Activated CD8-positive, alpha-beta memory T cell treated with anti-CD3 and anti-CD28 coated beads for 24 hours (primary cell): ENCODE measurements around the gene GFI1.
"Not testable (repeated sequence)": the region's sequence is repeated elsewhere in the genome, so short reads cannot be mapped to it uniquely, and the experiment has no call there.

Experiments used
- DNase-seq: peaks from one replicate; pipeline ENCODE4 v3.0.0-alpha.2; 2020

The GFI1 gene

DNA sequence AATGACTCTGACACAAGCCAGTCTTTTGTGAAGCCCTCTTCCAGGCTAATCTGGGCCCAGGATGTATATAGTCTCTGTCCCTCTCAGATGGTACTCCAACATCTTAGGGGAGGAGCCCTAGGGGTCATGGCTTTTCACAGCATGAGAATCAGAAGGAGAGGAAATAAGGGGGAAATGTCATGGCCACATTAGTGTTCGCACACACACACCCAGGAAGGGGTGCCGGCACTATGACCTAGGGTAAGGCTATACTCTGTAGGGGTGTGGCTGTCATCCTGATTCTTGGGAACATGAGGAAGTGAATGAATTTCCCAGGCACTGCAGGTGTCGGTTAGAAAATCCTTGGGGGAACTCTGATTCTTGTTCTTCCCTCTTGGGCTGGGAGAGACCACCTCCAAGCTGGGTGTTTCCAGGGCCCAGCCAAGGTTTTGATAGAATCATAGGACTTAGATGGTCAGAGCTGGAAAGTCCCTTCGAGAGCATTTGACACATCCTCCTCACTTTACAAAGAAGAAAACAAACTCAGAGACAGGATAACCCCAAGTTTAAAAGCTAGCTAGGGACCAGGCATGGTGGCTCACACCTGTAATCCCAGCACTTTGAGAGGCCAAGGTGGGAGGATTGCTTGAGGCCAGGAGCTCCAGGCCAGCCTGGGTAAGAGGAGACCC lies 22.0 kb downstream of the GFI1 start:
- no peak for DNase-seq

- no peak for DNase-seq
These were observed 25.2 kb downstream of the GFI1 start for GRCh38 chr1:92461364-92462097.

GRCh38 chr1:92459871-92460320 lies 26.8 kb downstream of the GFI1 start:
- DNase-seq = no peak

DNA sequence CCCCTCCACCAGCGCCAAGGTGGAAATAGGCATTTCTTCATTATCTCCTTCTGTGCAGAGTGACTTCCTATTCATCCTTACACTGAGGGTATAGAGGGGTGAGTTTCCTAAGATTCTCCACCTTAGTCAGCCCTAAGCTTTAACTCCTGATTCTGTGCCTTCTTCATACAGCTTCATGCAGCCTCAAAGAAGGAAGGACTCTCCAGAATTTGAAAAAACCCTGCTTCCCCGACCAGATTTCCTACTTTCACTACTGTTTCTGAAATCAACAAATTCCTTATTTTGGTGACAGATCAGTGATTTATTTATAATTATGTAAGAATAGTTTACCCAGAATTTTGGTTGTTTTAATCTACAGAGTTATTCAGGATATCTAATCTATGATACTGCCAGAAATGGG lies 28.6 kb downstream of the GFI1 start:
- no peak for DNase-seq

DNA sequence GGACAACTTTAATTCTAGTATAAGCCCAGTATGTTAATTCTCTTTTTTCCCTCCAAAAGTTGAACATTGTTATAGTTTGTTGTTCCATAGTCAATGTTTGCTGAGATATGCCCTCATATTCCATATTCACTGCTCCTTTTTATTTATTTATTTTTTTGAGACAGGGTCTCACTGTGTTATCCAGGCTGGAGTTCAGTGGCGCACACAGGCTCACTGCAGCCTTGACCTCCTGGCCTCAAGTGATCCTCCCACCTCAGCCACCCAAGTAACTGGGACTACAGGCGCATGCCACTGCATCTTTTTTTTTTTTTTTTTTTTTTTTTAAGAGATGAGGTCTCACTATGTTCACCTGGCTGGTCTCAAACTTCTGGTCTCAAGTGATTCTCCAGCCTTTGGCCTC lies 38.7 kb downstream of the GFI1 start:
- DNase-seq = no peak

- no peak for DNase-seq
These were observed 39.6 kb downstream of the GFI1 start for GRCh38 chr1:92447033-92447681.

DNA sequence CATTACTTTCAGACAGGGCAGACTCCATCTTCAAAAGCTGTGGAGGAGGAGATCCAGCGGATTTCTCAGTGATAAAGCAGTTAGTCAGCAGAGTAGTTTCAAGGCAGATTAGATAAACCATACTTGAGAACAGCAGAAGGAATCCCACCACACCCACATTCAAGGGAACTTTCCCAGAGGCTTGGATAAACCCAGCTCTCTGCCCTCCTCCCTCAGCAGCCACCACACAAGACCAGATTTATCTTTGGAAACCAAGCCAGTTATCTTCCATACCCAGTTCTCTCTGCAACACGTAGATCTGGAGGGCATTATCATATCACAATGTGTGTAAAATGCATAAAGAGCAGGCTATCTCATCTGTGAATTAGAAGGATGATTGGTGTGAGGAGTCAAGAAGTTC lies 40.2 kb downstream of the GFI1 start:
- DNase-seq = no peak

- DNase-seq = no peak
These were observed 40.9 kb downstream of the GFI1 start for GRCh38 chr1:92445865-92446264.

GRCh38 chr1:92444351-92444750 lies 42.4 kb downstream of the GFI1 start:
- DNase-seq = no peak

DNA sequence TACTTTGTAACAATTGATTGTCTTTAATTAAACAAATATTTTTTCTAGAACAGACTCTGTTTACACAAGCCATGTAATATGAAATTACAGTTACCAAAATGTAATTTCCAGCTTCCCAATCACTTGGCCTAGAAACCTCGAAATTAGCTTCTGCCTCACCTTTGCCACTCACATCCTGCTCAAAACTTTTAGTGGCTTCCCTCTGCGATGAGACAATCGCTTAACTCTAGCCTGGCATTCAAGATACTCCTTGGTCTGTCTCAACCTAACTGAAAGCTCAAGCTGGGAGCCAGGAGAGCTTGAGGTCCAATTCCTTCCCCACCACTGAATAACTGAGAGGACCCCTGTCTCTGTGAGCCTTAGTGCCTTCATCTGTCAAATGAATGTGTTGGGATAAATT lies 42.8 kb downstream of the GFI1 start:
- DNase-seq = no peak

- DNase-seq = no peak
These were observed 44.4 kb downstream of the GFI1 start for GRCh38 chr1:92442351-92442750.

GRCh38 chr1:92441697-92442342 lies 44.9 kb downstream of the GFI1 start:
- DNase-seq = no peak

DNA sequence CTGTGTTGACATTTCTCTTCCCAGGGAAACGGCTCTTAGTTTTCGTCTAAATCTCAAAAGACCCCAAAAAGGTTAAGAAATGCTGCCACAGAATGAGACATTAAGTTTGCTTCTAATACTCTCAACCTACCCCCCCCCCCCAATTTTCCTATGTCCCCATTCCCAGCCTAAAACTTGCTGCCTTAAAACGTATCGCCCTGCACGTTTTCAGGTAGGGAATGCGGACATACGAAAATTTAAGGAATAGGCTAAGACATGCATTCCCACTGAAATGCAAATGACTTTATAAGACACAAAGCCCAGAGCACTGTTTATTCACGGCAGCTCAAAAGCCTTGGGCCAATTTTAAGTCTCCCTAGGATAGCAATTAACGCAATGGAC lies 45.4 kb downstream of the GFI1 start:
- no peak for DNase-seq

GRCh38 chr1:92439291-92439690 lies 47.4 kb downstream of the GFI1 start:
- DNase-seq = no peak

- not testable (repeated sequence) for DNase-seq
These were observed 52.2 kb downstream of the GFI1 start for GRCh38 chr1:92434572-92434971.

DNA sequence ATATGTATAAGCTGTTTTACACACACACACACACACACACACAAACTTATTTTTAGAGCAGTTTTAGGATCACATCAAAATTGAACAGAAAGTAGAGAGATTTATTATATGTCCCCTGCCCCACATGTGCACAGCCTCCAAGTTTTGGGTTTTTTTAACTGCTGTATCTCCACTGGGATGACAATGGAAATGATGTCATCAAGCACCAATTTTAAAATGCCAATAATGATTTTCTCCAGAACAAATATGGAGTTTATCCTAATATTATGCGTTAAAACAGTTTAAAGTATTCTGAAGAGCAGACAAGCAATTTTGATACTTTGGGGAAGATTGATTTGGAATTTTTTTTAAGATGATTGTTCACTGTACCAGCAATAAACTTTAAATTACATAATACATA lies 56.7 kb downstream of the GFI1 start:
- no peak for DNase-seq

DNA sequence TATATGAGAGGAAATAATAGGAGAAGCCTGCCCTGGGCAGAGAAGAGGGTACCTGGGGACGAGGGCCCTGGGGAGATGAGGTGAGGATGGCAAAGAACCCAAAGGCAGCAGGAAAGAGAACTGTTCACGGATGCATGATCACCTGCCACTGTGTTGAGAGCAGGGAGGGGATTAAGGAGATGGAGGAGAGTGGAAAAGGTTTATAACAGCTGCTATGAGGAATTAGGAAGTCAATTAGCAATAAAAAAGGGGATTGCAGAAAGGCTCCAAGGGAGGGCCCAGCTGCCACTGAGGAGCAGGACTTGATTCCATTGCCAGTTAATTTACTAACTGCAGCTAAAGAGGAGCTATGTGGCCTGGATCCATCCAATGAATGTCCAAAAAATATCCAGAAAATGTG lies 61.1 kb downstream of the GFI1 start:
- no peak for DNase-seq
